Measurements from ENCODE around the gene RAB12. TPM values are rescaled to one million over a fixed set of nuclear protein-coding genes. Genes with fewer than 3 reads are reported as not detected.
"Not testable (repeated sequence)": the region's sequence is repeated elsewhere in the genome, so short reads cannot be mapped to it uniquely, and the experiment has no call there.

The RAB12 gene
- polyA plus RNA-seq, 3 donors: 39.1 to 50.7 (median 47.1) TPM

- DNase-seq (ENCODE audit: extremely low read depth in 1 of 11, low read depth in 9 of 11, low spot score in 4 of 11): no peak
Observed at GRCh38 chr18:8605974-8606373, 3.3 kb upstream of the RAB12 start.

DNA sequence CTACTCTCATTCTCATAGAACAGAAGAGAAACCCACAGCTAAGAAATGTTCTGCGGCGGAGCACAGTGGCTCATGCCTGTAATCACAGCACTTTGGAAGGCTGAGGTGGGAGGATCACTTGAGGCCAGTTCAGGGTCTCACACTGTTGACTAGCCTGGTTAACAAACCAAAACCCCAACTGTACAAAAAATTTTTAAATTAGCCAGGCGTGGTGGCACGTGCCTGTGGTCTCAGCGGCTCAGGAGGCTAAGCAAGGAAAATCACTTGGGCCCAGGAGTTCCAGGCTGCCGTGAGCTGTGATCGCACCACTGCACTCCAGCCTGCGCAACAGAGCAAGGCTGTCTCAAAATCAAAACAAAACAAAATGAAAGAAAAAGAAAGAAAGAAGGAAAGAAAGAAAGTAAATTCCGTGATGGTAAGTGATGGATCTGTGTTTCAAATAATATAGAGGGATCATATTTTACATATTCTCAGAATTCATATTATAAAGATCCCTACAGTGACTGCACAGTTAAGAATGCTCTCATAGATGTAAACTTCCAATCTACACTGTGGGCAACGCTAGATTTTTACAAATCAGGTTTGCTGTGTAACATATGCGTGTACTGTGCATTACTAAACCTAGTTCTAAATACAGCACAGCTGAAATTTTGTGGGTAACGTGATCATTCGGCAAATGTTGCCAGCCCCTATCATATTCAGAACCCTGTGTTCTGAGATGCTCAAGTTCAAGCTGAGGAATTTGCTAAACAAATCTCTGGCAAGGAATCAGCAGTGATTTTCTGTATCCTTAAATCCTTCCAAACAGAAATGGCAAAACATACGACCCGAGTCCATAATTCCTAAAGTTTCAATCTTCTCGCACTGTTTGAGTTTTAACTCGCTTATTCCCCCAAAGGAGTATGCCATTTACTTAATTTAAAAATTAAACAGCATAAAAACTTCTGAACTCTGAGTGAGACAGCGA, 1.2 kb upstream of the RAB12 start:
- peak in 1 of 11 donors; percentile 15 for DNase-seq (ENCODE audit: extremely low read depth in 1 of 11, low read depth in 9 of 11, low spot score in 4 of 11)

DNA sequence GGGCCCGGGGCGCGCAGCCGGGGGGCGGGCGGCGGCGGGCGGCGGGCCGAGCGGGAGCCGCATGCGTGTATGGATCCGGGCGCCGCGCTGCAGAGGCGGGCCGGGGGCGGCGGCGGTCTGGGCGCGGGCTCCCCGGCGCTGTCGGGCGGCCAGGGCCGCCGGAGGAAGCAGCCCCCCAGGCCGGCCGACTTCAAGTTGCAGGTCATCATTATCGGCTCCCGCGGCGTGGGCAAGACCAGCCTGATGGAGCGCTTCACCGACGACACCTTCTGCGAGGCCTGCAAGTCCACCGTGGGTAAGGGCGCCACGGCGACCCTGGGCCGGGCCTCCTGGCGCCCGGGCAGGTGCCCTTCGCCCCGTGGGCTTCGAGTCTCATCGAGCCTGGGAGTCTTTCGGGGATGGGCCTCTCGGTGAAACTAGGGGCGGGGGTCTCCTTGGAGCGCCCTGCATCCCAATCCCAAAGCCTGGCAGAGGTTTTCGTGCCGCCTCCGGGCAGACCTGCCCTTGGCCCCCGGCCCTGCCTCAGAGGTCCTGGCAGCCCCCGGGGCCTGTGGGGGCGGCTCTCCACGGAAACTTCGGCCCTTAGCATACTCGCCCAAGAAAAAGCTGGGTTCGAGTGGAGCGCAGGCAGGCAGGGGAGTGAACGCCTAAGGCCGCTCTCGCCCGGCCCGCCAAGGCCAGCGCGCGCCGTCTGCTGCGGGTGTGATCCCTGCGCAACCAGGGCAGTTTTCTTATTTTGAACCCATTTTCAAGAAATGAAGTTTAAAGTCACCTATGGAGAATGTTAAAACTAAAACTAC, 622 bp downstream of the RAB12 start:
- DNase-seq (ENCODE audit: extremely low read depth in 1 of 11, low read depth in 9 of 11, low spot score in 4 of 11): no peak

- no peak for DNase-seq (ENCODE audit: extremely low read depth in 1 of 11, low read depth in 9 of 11, low spot score in 4 of 11)
Observed at GRCh38 chr18:8610459-8610851, 1.2 kb downstream of the RAB12 start.

DNA sequence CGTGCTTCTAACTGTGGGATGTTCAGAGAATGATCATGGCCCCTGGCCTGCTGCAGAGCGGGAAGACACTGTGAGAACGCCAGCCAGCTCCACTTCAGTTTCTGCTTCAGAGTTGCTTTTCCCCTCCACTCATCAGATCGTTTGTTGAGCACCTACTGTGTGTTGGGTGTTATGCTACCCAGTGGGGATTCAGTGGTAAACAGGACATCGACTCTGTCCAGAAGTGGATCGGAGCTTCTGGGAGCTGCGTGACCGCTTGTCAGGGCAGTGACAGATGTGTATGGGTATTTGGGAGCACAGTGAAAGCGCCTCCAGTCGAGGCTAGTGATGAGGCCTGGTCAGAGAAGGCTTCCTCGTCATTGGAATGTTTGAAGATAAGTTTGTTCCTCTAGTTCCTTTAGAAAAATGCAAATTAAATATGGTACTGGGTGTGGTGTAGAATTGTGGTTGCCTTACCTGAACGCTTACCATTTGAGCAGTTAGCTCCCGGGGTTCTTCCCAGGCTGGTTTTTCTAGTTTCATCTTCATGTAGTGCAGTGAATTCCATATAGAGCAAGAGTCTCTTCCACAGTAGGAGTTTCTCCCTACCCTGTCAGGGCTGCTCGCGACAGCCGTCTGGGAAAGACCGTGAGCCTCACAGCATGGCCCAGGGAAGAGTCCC, 2.8 kb downstream of the RAB12 start:
- no peak for DNase-seq (ENCODE audit: extremely low read depth in 1 of 11, low read depth in 9 of 11, low spot score in 4 of 11)

GRCh38 chr18:8614875-8615274, 5.6 kb downstream of the RAB12 start:
- DNase-seq (ENCODE audit: extremely low read depth in 1 of 11, low read depth in 9 of 11, low spot score in 4 of 11): no peak

- no peak for DNase-seq (ENCODE audit: extremely low read depth in 1 of 11, low read depth in 9 of 11, low spot score in 4 of 11)
Observed at GRCh38 chr18:8615397-8616027, 6.3 kb downstream of the RAB12 start.

GRCh38 chr18:8616028-8616401, 6.8 kb downstream of the RAB12 start:
- no peak for DNase-seq (ENCODE audit: extremely low read depth in 1 of 11, low read depth in 9 of 11, low spot score in 4 of 11)

DNA sequence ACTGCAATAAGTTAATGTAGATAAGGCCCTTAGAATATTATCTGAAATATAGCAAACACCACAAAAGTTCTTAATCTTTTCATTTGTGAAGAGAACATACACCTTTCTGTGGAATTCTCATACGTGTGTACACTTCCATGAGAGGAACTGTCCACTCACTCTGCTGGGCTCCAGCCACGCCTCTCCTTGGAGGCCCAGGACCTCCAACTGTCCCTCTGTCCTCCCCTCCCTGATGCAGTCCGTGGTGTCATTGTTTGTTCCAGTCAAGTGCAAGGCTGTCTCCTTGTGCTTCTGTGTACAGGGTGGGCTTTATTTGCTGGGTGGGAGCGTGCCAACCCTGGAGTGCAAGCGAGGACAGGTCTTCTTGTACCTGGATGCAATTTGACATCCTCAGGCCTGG, 8.7 kb downstream of the RAB12 start:
- no peak for DNase-seq (ENCODE audit: extremely low read depth in 1 of 11, low read depth in 9 of 11, low spot score in 4 of 11)

DNA sequence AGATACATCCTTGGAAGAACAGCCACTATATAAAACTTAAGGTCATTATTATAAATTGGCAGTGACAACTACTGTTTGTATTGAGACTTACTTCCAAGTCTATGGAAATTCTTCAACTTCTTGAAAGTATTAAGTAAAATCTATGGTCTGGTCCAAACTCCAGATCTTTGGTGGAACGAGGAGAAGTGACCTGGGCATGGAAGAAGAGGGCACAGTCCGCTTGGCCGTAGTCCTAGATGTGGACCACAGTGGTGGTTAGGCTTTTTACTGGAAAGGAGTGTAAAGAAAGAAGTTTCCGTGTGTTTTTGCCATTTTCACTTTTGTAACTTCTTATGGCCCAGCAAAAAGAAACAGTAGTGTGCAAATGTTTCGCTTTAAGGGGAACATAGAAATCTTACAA, 9.8 kb downstream of the RAB12 start:
- no peak for DNase-seq (ENCODE audit: extremely low read depth in 1 of 11, low read depth in 9 of 11, low spot score in 4 of 11)

GRCh38 chr18:8619835-8620577, 10.8 kb downstream of the RAB12 start:
- DNase-seq (ENCODE audit: extremely low read depth in 1 of 11, low read depth in 9 of 11, low spot score in 4 of 11): no peak

- no peak for DNase-seq (ENCODE audit: extremely low read depth in 1 of 11, low read depth in 9 of 11, low spot score in 4 of 11)
Observed at GRCh38 chr18:8620845-8621244, 11.6 kb downstream of the RAB12 start.

GRCh38 chr18:8622625-8623024, 13.4 kb downstream of the RAB12 start:
- not testable (repeated sequence) for DNase-seq (ENCODE audit: extremely low read depth in 1 of 11, low read depth in 9 of 11, low spot score in 4 of 11)

DNA sequence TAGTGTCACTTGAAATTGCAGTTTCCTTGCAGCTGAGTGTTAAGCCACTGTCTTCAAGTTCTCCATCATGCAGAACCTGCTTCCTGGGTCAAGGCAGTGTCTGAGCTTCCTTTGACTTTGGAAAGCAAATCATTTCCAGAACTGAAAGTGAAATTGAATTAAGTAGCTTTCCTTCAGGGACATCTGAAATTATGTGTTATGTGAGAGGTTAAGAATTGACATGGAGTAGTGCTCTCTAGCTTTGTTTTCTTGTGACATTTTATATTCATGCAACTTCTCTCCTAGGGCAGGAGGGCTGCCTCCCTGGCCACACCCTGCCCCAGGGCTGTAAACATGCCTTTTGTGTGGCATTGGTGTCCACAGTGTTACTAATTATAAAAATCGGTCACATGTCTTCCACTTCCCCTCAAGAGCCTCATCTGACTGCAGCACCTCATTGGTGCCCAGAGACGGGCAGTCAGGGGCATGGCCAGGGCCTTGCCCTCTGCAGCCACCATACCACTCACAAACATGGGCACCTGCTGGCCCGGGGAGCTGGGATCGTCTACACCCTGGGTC, 14.4 kb downstream of the RAB12 start:
- no peak for DNase-seq (ENCODE audit: extremely low read depth in 1 of 11, low read depth in 9 of 11, low spot score in 4 of 11)

DNA sequence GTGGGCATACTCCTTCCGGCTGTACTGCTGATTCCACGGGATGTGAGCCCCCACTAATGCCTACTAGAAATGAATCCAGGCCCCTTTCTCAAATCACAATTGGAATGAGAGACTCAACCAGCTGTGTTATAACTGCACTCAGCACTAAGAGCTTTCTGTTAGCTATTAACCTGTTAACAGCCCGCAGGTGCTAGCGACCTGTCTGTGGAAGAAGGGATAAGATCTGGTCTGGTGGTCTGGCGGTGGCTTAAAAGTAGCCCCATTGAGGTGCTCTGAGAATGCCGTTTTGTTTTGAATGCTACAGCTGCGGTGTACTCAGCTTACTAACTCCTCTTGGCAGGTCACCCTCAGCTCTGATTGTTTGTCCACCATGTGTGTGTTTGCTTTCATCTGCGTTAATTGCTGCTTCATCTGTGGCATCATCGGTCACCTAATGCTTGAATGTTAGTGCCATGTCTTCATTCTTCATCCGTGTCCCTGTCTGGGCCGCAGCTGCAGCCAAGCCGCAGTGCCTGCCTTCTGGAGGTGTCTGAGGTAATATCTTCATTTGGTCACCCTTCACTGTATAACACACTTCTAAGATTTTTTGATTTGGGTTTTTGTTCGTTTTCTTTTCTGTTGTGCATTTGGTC, 16.3 kb downstream of the RAB12 start:
- no peak for DNase-seq (ENCODE audit: extremely low read depth in 1 of 11, low read depth in 9 of 11, low spot score in 4 of 11)

DNA sequence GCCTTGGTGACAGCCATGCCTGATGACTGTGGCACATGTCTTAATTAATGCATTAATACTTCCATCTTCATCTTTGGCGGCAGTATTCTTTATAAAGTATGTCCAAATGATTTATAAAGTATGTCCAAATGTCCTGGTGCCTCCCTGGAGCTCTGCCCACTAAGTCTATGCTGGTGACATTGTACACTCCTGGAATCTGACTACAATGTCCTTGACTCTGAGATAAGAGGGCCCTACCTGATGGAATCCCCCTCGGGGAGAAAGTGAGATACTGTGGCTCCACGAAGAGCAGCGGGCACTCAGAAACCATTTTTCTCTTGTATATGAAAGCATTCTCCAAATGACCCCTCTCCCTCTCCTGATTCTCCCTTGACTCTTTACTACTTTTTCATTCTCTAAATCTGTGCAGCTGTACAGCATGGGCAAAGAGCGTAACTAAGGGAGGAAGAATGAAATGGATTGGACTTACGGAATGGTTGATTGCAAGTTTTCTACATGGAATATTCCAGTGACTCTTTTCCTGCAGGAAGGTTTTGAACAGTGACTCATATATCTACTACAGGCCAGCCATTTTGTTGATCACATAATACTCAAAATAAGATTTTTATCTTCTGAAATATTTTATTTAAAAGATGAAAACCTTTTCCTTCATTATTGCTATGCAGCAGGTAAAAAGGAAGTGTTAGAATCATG, 17.3 kb downstream of the RAB12 start:
- no peak for DNase-seq (ENCODE audit: extremely low read depth in 1 of 11, low read depth in 9 of 11, low spot score in 4 of 11)

DNA sequence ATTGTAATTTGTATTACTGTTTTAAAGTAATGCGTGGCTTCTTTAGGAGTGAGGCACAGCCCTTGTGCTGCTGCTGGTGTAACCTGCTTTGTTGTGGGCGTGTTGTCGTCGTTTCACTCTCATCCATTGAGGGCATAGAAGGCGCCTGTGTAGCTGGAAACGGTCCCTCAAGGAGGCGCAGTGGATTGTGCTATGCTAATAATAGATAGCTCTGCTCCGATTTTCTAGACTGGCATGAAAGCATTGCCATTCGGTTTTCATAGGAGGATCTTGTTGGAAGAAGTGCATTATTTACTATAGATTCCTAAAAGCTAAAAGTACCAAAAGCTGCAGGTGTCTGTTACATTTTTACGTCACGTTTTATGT, 17.9 kb downstream of the RAB12 start:
- no peak for DNase-seq (ENCODE audit: extremely low read depth in 1 of 11, low read depth in 9 of 11, low spot score in 4 of 11)

Measured in renal cortex interstitium (tissue), 11 donors.